Renal pelvis (tissue), 4 donors: ENCODE measurements around the gene DLG5. TPM values are rescaled to one million over a fixed set of nuclear protein-coding genes. Genes with fewer than 3 reads are reported as not detected.

Experiments used
- DNase-seq: peaks from one replicate; pipeline ENCODE4 v3.0.0-alpha.2; 2013
- polyA plus RNA-seq, 3 donors: library from polyadenylated mRNA; unstranded; fragments of 120-200 nt; gene quantifications; one replicate each; pipeline ENCODE4 v1.2.1, GENCODE V29; 2013; ENCODE audit not compliant: insufficient read length in 3 of 3

DLG5 gene
- polyA plus RNA-seq, 3 donors, result 44.6 to 53.8 (median 46.0) TPM

DNA sequence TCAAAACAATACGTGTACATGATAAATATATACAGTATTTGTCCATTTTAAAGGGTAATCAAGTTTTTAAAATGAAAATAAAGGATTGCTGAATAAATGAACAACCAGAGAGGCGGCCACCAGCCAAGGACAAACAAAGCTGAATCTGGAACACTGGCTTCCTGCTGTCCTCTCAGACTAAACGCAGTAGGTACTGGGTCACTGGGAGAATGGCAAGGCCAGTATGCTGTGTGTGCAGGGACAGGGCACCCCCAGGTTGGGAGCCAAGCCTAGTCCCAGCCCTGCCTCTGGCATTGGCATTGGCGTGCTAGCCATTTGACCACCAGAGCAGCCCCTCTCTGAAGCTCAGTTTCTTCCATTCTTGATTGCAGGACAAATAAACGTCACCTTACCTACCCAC, 33.8 kb downstream of the DLG5 start:
- DNase-seq, result no peak

DNA sequence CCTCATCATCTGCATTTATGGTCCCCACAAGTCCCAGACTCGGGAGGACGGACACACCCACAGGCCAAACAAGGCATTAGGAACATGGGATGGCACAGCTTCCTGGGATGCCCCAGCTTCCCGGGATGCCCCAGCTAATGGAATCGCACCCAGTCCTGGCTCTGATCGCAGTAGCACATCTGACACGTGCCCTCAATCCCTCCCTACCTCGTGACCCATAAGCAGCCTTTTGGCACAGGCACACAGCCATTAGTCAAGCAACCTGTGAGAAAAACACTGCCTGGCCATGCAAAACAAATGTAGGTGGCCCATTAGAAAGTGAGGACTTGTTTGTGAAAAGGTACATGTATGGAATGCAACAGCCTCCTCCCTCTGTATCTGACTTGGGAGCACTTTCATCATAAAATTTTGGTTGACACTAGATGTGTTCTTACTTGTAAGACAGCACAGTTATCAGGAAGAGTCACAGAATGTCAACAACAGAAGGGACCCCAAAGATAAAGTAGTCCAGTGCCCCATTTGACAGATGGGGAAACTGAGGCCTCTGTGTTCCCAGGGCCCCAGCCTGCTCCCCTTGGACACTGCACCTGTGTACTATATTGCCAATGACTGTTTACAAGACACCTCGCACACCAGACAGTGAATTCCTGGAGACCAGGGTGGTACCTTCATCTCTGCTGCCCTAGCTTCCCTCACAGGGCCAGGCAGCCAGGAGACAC, 34.4 kb downstream of the DLG5 start:
- DNase-seq, result no peak

DNA sequence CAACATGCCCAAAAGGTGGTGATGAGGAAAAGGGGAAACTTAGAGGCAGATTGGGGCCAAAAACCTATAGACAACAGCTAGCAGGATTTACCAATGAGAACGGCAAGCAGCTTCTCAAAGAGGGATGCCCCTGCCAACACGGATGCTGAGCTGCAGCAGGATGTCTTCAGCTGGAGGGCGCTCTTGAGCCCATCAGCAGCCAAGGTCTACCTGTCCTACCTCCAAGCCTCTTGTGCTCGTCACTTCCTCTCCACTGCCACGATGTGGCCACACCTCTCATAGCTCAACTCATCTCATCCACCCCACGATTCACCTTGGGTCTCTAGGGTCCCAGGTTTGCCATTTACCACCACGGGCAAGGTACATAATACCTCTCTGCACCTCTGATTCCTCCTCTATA, 36.5 kb downstream of the DLG5 start:
- no peak for DNase-seq

DNA sequence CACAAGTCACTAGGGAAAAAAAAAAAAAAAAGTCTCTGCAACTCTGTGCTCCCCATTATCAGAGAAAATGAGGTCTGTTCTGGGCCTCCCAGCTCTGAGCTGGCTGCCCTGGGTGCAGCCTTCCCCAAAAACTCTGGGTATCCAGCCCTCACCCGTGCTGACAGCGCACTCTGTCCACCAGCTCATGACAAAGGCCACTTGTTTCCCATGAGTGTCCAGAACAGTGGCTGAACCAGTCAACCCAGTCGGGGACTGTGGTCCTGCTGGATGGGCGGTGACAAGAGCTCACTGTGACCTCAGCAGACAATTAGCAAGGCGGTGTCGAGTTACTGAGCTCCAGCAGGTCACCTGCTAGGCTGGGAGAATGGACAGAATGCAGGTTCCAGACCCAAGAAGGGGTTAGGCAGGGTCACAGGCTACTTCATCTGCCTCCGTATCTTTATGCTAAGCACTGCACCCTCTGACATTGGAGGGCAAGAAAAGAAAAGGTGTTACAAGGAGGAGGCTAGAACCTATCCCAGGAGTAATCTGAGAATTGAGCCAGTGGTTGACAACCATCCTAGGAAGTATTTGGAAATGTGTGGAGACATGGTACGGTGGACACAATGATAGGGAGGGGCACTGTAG, 37.2 kb downstream of the DLG5 start:
- peak; percentile 76 for DNase-seq

DNA sequence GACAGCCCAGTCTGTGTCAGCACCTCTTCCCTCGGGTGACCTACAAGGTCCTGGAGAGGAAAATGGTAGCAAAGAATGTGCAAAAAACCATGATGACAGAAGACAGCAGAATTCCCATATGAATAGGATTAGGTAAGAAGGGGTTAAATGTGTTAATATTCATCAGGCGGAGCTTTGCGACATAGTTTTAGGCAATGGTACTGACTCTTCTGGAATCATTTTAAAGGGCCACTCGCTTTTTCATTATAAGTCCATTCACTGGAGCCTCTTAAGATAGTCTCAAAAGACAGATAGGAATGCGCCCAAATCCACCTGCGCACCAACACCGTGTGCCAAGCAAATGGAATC, 38.2 kb downstream of the DLG5 start:
- DNase-seq, result no peak

DNA sequence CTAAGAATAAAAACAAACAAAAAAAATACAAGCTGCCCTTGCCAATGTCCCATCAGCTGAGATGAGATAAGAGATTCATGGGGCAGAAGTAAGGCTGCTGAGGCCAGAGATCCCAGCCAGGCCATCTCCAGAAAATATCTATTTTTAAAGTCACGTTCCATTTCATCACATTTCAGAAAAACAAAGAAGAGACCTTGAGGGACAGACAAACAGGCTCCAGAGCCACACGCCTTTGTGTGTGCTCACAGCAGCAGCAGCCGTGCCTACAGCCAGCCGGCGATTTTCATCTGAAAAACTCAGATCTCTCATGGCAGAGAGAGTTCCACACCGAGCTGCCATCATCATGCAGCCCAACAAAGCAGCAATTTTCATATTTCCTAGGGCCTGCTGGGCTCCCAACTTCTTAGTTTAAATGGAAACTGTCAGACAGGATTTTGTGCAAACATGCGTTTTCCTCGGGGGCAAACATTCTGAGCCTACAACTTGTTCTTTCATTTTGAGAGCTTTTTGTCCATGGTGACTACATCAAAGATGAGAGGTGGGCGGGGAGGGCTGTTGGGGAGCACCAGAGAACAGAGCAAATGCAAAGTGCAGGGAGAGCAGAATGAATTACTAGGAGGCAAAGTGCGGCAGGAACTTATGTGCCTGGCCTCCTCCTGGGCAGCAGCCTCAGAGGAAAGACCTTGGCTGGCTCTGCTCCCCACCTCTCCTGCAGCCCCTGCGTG, 38.8 kb downstream of the DLG5 start:
- DNase-seq, result no peak

DNA sequence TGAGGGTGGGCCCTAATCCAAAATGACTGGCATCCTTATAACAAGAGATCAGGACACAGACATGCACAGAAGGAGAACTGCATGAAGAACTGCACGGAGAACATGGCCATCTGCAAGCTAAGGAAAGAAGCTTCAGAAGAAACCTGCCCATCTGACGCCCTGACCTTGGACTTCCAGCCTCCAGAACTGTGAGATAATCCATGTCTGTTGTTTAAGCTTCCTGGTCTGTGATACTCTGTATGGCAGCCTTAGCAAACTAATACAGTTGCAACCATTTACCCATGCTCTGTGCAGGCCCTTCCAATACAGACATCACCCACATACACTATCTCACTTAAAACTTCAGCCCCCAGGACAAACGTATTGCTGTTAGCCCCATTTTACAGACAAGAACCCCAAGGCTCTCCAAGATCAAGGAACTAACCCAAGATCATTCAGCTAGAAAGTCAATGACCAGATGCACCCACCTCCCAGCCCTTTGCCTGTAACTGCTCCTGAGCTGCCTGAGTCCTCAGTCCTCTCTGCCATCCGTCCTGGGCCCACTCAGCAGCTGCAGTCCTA, 39.7 kb downstream of the DLG5 start:
- no peak for DNase-seq

DNA sequence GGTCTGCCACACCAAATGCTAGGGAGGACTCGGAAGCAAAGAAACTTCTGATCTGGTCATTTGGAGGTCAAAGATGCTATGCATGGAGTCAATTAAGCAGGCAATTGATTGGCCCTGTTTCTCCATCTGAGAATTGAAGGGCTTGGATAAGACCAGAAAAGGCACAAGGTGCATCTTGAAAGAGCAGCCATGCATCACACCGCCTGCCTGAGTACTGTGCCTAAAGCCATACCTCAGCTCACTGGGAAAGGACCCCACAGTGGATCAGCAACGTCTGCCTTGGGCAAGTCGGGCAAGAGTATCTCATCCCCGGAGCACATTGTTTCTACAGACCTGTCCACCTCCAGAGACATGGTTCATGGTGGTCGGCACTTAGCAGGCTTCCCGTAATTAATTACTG, 42.4 kb downstream of the DLG5 start:
- no peak for DNase-seq

DNA sequence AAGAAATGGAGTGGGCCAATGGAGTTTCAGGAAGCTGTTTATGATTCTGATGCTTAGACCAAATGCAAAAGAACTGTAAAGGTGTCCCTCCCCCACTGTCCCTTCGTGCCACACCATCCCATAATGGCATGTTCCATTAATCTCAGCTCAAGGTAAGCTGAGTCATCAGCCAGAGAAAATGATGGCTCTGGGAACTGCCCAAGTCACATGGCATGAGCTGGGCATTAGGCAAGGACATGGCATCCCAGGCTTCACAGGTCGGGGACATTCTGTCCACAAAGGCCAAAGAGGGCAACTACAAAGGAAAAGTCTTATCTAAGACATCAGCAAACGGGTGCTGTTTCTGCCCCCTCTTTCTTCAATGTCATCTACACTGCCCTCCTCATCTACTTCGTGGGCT, 44.9 kb downstream of the DLG5 start:
- DNase-seq, result no peak

DNA sequence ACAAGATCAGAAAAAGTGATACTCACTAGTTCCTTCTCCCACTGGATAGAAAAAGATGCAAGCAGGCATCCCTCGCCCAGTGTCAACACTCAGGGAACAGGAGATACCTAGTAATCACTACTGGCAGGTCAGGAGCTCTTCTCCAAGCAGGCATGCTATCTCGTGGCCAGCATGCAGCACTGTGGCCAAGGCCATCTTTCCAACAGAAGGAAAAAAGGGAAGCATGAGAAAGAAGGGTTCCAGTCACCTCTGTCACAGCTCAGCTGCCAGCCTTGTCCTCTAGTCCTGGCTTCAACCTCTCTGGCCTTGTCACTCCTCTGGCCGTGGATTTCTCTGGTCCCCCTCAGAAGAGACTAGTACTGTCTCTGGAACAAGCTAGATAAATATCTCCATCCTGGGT, 45.3 kb downstream of the DLG5 start:
- no peak for DNase-seq

DNA sequence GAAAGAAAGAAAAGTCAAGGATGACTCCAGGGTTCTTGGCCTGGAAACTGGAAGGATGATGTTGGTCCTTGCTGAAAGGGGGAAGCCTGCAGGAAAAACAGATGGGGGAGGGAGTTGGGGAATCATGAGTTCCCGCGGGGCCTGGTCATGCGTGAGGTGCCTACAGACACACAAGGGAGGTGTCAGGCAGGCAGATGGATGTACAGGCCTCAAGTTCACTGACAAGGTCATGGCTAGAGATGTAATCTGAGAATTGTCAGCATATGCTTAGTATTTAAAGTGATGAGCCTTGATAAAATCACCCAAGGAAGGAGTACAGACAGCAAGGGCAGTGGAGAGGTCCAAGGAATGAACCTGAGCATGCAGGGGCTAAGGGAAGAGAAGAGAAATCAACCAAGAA, 46.8 kb downstream of the DLG5 start:
- DNase-seq, result peak; percentile 54

DNA sequence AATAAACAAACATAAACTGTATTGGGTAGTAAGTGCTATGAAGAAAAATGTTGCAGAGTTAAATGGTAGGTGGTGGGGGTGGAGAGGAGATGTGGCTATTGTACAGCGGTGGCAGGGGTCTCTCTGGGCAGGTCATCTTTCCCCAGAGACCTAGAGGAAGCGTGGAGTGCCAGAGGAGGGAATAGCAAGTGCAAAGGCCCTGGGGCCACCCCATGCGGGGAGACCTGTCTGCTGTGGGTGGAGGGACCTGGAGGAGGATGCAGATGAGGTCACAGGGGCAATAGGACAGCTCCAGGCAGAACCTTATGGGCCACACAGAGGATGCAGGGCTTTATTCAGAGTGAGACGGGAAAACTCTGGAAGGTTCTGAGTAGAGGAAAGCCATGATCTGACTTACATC, 47.5 kb downstream of the DLG5 start:
- no peak for DNase-seq

DNA sequence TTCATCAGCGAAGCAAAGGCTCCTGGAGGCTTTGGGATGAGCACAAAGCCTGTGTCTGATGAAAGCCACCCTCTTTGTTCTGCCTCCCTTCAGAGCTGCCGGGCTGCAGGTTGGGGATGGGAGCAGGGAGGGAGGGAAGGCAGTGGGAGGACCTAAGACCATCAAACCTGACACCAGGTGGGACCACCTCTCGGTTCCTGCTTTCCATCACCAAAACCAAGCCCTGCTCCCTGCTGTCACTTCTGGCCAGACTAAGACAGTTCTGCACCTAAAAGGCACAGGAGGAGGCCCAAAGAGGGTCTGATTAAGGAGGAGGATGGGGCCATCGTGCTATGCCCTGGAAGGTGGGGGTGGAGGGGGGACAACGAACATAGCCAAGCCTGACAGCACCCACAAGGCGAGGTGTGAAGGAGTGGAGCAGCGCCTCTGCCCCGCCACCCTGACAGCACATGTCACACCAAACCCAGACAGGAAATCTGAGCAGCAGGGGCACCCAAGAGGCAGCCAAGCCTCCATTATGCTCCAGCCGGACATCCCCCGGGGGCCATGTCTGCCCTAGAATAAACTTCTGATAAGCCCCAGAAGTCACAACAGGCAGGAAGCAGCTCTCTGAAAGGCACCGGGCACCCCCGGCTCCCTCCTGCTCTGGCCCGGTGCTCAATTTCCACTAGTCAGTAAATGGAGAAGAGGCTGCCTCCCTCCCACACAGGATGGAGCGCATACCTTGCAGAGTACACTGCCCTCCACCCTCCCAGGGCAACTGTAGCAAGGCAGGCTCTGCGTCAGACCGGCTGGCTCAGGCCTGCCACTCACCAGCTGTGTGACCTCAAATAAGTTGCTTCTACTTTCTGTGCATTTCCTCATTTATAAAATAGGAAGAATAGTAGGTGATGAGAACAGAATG, 48.9 kb downstream of the DLG5 start:
- peak; percentile 88 for DNase-seq

DNA sequence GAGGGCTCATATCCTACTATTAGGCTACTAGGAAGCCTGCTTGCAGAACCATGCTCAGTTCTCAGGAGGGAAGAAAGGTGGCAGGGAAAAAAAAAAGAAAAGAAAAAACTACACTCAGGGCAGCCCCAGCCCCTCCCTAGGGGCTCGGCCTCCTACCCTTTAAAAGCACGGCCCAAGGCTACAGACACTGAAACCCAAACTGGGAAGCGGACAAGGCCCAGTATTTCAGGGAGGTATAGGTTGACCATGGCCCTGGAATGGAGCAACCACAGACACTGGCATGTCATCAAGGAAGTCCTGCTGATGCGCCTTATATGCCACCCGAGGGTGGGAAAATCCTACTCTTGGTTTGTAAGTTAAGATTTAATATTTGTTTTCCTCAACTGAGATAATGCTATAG, 50.8 kb downstream of the DLG5 start:
- DNase-seq, result no peak

DNA sequence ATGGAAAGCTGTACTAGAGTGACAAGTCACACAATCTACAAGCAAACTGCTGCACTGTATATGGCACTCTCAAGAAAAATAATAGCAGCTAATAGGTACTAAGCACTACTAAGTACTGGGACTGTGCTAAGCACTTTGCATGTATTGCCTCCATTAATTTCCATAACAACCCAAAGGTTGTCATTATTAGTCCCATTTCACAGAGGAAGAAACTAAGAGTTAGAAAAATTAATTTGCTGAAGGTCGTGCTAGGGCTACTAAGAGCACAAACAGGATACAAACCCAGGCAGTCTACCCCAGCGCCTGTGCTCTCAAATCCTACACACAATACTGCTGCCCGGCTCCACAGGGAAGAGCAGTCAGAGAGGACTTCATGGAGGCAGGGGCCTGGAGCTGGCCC, 51.7 kb downstream of the DLG5 start:
- no peak for DNase-seq

DNA sequence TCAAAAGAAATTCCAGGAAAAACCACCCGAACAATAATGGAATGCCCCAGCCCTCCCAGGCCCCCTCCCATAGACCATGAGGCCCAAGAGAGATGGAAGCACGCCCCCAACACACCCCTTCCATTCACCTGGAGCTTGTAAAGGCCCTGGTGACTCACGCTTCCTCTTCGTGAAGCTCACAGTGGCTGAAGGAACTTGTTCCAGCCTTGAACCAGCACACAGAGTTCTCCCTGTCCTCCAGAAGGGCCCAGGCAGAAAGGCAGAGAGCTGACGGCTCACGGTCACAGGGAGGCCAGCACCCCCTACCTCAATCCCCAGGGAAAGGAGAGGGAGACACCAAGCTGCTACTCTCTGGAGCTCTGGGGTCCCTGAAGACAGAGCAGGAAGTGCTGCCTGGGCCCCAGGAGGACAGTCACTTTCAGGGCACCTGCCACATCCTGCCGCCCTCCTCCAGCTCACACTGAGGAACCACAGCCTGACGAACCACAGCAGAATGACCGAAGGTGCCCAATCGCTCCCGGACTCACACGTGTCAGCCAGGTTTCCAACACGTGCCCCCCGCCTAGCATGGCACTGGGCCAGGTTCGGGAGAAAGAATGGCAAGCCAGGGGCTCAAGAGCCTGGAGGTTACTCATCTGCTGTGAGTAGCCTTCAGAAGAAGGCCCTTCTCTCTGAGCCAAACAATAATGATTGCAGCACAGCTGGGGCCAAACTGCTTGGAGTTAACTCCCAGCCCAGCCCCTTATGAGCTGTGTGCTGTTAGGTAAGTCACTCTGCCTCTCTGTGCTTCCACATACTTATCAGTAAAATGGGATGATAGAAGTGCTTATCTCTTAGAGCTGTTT, 52.8 kb downstream of the DLG5 start:
- DNase-seq, result no peak

DNA sequence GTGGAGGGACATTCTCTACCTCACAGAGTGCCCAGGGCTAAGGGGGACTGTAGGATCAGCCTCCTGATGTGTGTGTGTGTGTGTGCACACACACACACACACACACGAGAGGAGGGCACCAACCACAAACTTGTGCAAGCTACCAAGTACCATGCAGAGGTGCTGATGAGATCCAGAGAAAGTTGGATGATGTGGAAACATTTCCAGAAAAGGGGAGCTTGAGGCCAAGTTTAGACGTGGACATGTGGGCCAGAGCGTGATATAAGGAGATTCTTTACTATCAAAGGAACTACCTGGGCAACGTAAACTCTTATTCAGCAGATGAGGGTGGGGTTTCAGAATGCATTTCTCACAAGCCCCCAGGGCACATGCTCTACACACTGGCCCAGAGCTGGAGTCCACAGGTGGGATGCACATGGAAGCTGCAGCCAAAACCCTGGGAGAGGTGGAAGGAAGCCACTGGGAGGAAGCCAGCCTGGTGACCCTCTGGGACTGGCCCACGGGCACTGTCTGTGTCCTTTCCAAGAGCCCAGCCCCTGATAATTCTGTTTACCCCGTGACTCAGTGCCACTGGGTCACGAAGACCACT, 53.5 kb downstream of the DLG5 start:
- no peak for DNase-seq

DNA sequence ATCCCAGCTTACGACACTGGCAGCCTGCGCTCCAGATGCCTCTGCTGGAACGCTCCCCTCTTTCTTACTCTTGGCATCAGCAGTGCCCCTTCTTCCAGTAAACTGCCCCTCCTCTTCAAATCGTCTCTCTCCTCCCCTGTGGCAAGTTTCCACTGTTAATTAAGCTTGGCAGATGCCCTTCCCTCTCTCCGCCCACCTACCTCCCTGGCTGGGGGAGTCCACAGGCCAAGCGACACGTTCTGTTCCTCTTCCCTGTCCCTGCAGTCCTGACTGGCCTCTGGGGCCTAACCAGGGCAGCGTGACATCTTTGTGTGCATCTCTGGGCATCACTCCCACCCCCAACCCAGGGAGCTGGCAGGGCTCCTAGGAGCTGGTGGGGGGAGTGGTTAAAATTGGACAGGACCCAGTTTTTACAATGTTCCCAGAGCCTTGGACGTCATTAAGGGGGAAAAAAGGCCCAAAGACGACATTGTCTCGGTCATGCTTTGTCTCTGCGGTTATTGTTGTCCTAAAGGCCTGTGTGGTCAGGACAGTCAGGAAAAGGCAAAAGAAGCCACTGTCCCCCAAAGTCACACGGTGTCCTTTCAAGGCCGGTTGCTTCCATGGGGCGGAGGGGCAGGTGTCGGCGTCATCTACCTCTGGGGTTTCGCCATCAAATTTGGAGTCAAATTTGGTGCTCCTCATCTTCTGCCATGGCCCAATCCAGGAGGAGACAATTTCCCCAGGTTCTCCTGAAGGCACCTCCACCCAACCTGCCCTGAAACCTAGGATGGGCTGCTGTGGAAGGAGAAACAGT, 54.2 kb downstream of the DLG5 start:
- DNase-seq, result no peak

DNA sequence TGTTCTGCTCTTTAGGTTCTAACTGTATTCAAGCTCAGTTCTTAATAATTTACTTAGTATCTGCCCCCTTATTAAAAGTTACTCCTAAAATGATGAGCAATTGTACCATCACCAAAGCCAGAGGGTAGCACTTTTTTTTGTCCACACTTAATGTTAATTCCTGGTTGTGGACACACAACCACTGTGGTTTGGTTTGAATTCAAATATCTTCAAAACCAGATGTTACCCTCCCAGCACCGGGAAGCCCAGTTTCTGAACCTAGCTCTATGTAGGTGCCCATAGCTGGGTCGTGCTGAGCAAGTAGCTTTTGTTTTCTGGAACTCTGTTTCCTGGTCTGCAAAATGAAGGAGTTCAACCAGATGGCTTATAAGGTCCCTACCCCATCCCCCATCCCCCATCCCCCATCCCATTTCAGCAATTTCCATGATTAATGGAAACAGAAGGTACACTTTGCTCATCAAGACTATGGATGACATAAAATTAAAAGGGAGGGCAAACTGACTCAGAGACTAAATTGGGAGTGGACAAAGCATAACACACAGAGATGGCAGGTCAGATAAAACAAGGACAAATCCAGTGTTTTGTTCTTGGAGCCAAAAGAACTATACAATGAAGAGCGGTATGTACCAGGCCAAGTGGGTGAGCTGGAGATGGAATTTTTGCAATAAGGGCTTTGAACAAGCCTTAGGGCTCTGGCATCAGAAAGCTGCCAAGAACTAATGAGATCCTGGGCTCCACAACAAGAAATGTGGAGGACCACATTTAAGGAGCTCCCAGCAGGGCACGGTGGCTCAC, 56.7 kb downstream of the DLG5 start:
- DNase-seq, result no peak
